SK-N-MC (cell line): ENCODE data around the gene ACP2.

Experiments
- EZH2 ChIP-seq: fragments of 200-600 bp; sonication (generic); IDR thresholded peaks from one replicate; pipeline ENCODE4 v1.6.1; 2017; ENCODE audit warnings: antibody characterized with exemption
- POLR2AphosphoS5 ChIP-seq: IDR thresholded peaks from 2 replicates; pipeline ENCODE4 v1.6.1; 2012; ENCODE audit warnings: mild to moderate bottlenecking, low read depth, low read length, borderline replicate concordance

- TF ChIP-seq POLR2AphosphoS5: no peak
- no peak for TF ChIP-seq EZH2
Measured at GRCh38 chr11:47229161-47229560, 19.5 kb downstream of the ACP2 start.
